GM18909 (cell line): ENCODE measurements around the gene WASL.

Experiments used
- ATAC-seq: cut with Tn5 transposase; IDR thresholded peaks from one replicate; pipeline ENCODE4 v1.9.1; 2021; ENCODE audit warnings: mild to moderate bottlenecking; ENCODE audit not compliant: unreplicated experiment, poor library complexity

WASL gene

GRCh38 chr7:123770378-123770777 lies 21.6 kb upstream of the WASL start:
- peak; percentile 95 for ATAC-seq

DNA sequence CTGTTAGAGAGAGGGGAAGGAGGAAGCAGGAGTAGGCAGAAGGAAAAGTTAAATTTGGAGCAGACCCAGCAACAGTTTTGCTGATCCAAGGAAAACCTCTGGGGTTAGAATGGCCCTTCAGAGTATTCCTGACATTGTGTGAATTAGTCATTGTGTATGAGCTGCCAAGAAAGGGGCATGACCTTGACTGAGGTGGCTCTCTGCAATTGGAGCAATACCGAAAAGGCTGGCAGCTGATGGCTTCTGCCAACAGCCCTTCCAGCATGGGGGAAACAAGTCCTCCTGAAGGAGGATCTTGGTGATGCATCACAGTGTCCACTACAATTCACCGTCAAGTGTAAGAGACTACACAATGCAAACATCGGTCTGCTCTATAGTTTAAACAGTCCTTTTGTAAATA lies 20.6 kb upstream of the WASL start:
- no peak for ATAC-seq

DNA sequence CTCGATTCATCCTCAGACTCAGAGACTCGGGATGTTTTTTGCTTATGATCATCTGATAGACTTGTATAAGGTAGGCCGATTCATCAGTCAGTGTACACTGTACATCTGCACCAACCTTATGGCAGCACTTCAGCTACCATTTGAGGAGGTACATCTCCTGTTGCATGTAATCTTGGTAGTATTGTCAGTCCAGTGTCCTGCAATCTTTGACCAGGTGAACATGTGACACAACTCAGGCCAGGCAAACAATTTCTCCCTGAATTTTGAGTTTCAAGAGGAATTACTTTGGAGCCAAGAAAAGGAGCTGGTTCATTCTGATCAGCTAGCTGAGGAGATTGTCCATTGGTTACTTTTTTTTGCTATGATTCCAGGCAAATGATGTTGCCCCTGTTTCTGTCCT lies 19.7 kb upstream of the WASL start:
- ATAC-seq, result no peak

- ATAC-seq, result no peak
Observed at GRCh38 chr7:123763191-123763661, 14.4 kb upstream of the WASL start.

DNA sequence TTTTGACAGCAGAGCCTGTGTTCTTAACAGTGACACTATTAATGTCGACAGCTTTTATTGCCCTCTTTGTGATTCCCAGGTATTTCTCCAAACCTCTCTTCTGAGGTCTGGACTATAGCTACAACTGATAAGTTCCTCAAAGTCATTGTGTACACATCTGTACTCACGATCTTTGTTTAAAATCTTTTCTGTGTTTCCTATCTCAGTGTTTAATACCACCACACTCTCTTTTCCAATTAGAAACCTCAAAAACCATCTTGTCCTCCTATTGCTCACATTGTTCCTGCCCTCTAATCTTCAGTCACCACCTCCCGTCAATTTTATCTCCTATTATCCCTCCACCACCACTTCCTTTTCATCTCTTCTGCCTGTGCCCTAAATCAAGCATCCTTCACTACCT lies 12.9 kb upstream of the WASL start:
- no peak for ATAC-seq

DNA sequence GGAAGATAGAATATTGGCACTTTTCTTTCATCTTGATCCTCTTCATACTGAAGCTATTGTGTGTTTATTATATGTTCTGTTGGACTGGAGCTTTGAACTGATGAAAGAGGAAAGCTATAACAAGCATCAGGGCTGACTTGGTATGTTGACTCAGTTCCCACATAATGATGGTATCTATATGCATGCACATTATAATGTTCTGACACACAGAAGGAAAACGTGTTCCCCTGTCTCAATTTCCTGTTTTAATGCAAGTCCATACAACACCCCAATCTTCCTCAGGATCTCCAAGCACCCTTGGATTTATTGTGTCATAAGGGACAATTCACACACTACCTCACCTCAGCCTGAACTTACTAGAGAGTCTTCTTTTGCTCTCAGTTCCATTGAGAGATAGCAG lies 8.3 kb upstream of the WASL start:
- no peak for ATAC-seq

DNA sequence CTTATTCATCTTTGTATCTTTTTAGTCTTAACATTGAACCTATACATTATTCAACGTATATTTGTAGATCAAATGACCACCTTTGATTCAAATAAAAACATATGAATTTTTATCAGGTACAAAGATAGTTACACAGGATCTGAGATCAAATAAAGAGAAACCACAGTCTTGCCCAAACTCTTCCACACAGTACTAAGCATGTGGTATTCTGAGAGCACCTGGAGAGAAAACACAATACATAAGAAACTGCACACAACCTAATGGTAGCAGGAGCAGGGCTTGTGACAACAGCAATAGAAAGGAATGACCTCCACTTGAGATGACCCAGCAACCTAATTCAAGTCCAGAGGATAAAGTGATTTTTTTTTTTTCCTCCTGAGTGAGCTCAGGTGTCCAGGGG lies 6.5 kb upstream of the WASL start:
- ATAC-seq, result no peak

DNA sequence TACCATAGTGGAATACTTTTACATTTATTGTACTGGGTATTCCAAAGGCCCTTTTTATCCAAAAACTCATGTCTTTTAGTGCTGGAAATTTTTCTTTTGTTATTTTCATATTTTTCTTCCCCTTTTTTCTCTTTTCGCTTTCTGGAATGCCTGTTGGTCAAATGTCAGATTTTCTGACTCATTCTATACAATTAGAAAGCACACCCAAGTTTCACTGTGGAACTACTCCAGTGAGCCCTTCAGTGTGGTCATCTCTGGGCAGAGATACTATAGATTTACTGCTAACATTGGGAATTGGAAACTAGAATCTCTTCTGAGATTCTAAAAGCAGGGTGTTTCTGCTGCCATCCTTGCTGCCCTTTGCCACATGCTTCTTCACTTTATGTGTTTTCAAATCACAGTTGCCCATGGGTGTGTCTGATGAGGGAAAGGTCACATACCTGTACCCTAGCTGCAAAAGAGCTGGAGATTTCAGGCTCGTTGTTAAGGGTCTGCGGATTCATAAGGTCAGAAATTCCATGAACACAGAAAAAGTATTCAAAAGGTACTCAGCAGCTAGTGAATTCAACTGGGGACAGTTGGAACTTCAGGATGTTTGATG lies 5.6 kb upstream of the WASL start:
- ATAC-seq, result no peak

- no peak for ATAC-seq
Observed at GRCh38 chr7:123752534-123752933, 3.7 kb upstream of the WASL start.

- ATAC-seq, result no peak
Observed at GRCh38 chr7:123751821-123752220, 3.0 kb upstream of the WASL start.

DNA sequence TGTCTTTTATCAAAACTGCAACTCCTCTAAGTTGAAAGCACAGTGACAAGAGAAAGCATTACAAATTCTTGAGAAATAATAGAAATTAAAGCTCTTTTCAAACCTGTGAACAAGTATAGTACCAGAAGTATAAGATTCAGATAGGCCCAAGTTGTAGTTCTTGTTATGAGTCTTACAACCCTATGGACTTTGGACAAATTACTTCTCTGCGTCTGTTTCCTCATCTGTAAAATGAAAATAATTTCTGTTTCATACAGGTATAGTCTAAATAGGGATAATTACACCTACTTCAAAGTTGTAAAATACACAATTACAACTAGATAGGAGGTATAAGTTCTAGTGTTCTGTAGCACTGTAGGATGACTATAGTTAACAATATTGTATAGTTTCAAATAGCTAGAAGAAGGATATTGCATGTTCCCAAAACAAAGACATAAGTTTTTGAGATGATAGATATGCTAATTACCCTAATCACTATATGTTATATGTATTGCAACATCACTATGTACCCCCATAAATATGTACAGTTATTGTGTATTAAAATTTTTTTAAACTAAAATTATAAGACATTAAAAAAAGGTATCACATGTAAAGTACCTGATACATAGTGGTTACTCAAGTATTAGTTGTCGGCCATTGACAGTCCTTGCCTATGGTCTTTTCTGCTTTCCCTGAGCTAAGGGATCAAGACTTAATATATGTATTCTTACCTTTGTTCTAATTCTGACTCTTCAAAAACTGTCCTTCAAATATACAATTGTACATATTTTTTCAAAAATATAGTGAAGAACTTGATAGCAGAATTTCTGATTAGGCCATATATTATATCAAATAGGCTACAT lies 1.8 kb upstream of the WASL start:
- ATAC-seq, result no peak

GRCh38 chr7:123749537-123749857 lies 694 bp upstream of the WASL start:
- ATAC-seq, result peak; percentile 24

- peak; percentile 19 for ATAC-seq
Observed at GRCh38 chr7:123748171-123748733, 551 bp downstream of the WASL start.

- ATAC-seq, result no peak
Observed at GRCh38 chr7:123747620-123748141, 1.1 kb downstream of the WASL start.

- no peak for ATAC-seq
Observed at GRCh38 chr7:123746931-123747488, 1.8 kb downstream of the WASL start.

DNA sequence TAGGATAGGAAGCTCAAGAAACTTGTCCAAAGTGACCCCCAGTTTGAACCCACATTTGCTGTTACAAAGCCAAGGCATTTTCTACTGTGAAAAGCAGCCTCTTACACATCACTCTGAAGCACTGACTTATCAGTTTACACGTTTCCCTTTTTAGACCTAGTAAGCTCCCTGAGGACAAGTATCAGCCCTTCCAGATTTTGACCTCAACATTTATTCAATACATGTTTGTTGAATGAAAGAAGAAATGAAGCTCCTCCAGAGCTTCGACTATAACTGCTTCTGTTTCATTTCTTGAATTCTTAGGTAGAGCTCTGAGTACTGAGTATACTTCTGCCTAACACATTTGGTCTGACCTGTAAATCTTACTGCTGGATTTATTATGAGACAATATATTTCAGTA lies 2.7 kb downstream of the WASL start:
- no peak for ATAC-seq

GRCh38 chr7:123745437-123745836 lies 3.4 kb downstream of the WASL start:
- ATAC-seq, result no peak

DNA sequence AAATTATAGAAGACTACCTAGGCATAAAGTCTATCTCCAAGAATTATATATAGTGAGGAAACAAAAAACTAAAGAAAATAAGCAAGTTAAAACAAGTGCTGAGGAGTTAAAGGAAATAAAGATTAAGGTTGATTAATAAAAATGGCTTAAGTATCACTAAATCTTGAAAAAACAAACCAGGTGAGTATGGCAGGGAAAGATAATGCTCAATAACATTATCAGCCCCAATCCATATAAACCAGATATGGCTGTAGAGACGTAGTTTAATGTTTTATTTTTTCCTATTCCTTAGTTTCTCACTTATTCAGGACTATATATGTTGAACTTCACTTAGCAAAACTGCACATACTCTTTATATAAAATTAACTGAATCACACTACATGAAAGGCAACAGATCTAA lies 4.4 kb downstream of the WASL start:
- no peak for ATAC-seq

- no peak for ATAC-seq
Observed at GRCh38 chr7:123741940-123742339, 6.9 kb downstream of the WASL start.

DNA sequence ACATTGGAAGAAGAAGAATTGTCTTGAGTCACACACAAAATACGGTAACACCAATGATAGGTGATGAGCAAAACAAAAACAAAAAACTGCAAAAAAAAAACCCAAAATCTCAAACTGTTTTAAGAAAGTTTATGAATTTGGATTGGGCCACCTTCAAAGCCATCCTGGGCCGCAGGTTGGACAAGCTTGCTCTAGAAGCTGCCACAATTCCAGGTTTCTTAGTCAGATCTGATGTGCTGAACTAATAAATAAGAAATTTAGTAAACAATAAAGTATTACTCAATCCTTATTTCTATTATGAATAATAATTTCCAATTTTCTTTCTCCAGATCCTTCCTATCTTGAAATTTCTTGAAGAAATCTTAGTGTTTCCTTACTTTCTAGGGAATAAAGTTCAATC lies 10.0 kb downstream of the WASL start:
- no peak for ATAC-seq

DNA sequence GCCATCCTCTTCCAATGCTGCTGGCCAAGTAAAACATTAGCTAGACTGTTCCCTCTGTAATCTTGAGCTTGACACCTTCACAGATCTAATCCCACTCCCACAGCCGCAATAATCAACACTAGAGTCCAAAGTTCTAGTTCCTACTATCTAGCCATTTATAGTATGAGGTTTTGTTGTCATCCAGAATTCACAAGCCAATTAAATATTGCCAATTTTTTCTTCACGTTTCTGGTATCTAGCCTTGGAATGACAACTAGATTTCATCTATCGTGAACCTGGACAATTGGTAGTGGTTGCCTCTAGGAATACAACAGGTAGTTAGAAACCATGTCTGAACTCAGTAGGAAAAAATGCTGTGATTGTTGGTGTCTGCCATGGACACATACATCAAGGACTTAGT lies 10.4 kb downstream of the WASL start:
- no peak for ATAC-seq
